Ishikawa (cell line): ENCODE data around the gene MAP3K10.

Experiments used
- CEBPB ChIP-seq: IDR thresholded peaks from 2 replicates; pipeline ENCODE4 v1.6.1; 2012
- CREB1 ChIP-seq: IDR thresholded peaks from 2 replicates; pipeline ENCODE4 v1.6.1; 2012; ENCODE audit warnings: low read depth
- EGR1 ChIP-seq: IDR thresholded peaks from 2 replicates; pipeline ENCODE4 v1.6.1; 2012
- EP300 ChIP-seq: IDR thresholded peaks from 2 replicates; pipeline ENCODE4 v1.6.1; 2012; ENCODE audit warnings: borderline replicate concordance
- FOXM1 ChIP-seq: IDR thresholded peaks from 2 replicates; pipeline ENCODE4 v1.6.1; 2012; ENCODE audit warnings: low read depth, borderline replicate concordance
- MAX ChIP-seq: IDR thresholded peaks from 2 replicates; pipeline ENCODE4 v1.6.1; 2012
- NFIC ChIP-seq: IDR thresholded peaks from 2 replicates; pipeline ENCODE4 v1.6.1; 2012
- RAD21 ChIP-seq: IDR thresholded peaks from 2 replicates; pipeline ENCODE4 v1.6.1; 2012; ENCODE audit warnings: low read depth
- REST ChIP-seq: IDR thresholded peaks from 2 replicates; pipeline ENCODE4 v1.6.1; 2012; ENCODE audit warnings: low read depth, mild to moderate bottlenecking
- TAF1 ChIP-seq: IDR thresholded peaks from 2 replicates; pipeline ENCODE4 v1.6.1; 2012; ENCODE audit warnings: low read depth, mild to moderate bottlenecking
- TCF12 ChIP-seq: IDR thresholded peaks from 2 replicates; pipeline ENCODE4 v1.6.1; 2012; ENCODE audit warnings: low read depth
- USF1 ChIP-seq: IDR thresholded peaks from 2 replicates; pipeline ENCODE4 v1.6.1; 2012
- YY1 ChIP-seq: IDR thresholded peaks from 2 replicates; pipeline ENCODE4 v1.6.1; 2012; ENCODE audit warnings: low read depth
- ZBTB7A ChIP-seq: IDR thresholded peaks from 2 replicates; pipeline ENCODE4 v1.6.1; 2012; ENCODE audit warnings: low read depth

- TF ChIP-seq EGR1 (no peak), NFIC (no peak), RAD21 (no peak), REST (no peak), EP300 (no peak), TAF1 (no peak), FOXM1 (no peak), USF1 (no peak), ZBTB7A (no peak), MAX (no peak), YY1 (no peak), TCF12 (no peak), CEBPB (no peak), CREB1 (no peak)
These were observed 34.2 kb upstream of the MAP3K10 start for GRCh38 chr19:40157059-40157458.
